ENCODE results near the gene JMJD8. TPM values are rescaled to one million over a fixed set of nuclear protein-coding genes. Genes with fewer than 3 reads are reported as not detected.

The JMJD8 gene
- total RNA-seq, 4 donors from 2014 or later = 22.8 to 81.8 (median 41.0) TPM

- no peak for ATAC-seq
- no peaks in the 10 kb centered on the region for H3K9me3 ChIP-seq
- in situ Hi-C loops (cut with MboI; ENCODE audit: low sequenced_read_pairs in 4 of 4) = no loop called here
- no peak overlapping the region for H3K4me3 ChIP-seq
- H3K27ac ChIP-seq = no peak overlapping the region
- H3K4me1 ChIP-seq = peaks cover 0 to 10% of the 10 kb centered on the region in 2 donors
- no peaks in the 10 kb centered on the region for H3K36me3 ChIP-seq
- TF ChIP-seq POLR2A (IDR thresholded peaks at IDR 0.05) = no peak
- no peak for TF ChIP-seq CTCF (IDR thresholded peaks at IDR 0.05 in 4 of 5, conservative IDR thresholded peaks at IDR 0.05 in 1 of 5)
- intact Hi-C loops (cut with DNase I; ENCODE audit: low total_unique reads) = no loop called here
- H3K27me3 ChIP-seq = no peaks in the 10 kb centered on the region
- no peak for DNase-seq
These were observed 22.0 kb downstream of the JMJD8 start for GRCh38 chr16:662095-662494.

- H3K9me3 ChIP-seq = no peaks in the 10 kb centered on the region
- intact Hi-C loops (cut with DNase I; ENCODE audit: low total_unique reads) = loop anchor here (1.0 kb wide), 1 partner anchor 24 kb away; no protein-coding TSS in a partner anchor
These were observed 22.8 kb downstream of the JMJD8 start for GRCh38 chr16:661184-661821.

GRCh38 chr16:660459-661183, 23.5 kb downstream of the JMJD8 start:
- Histone ChIP-seq H3K9me3 (no peaks in the 10 kb centered on the region), H3K27me3 (no peaks in the 10 kb centered on the region), H3K36me3 (no peaks in the 10 kb centered on the region), H3K4me1 (peaks cover 0 to 10% of the 10 kb centered on the region in 2 donors), H3K27ac (peak overlapping the region; percentile 62 to 77 (median 74)), H3K4me3 (peak overlapping the region; percentile 11 to 48 (median 36))
- peak; percentile 21 to 78 (median 74) for TF ChIP-seq CTCF (IDR thresholded peaks at IDR 0.05 in 4 of 5, conservative IDR thresholded peaks at IDR 0.05 in 1 of 5)
- peak in 1 of 2 donors; percentile 1 for TF ChIP-seq POLR2A (IDR thresholded peaks at IDR 0.05)
- in situ Hi-C loops (cut with MboI; ENCODE audit: low sequenced_read_pairs in 4 of 4) = no loop called here
- peak; percentile 66 to 87 for DNase-seq
- ATAC-seq = peak; percentile 82 to 91
- intact Hi-C loops (cut with DNase I; ENCODE audit: low total_unique reads) = loop anchor here (1.0 kb wide), 4 partner anchors 11 to 81 kb away; partner anchors contain the start of genes RAB40C and WDR90

More at GRCh38 chr16:661184-661821, 22.8 kb downstream of the JMJD8 start:
- Histone ChIP-seq H3K4me1 (peaks cover 0 to 10% of the 10 kb centered on the region in 2 donors), H3K4me3 (peak overlapping the region in 2 of 4 donors; percentile 7 to 30), H3K27ac (peak overlapping the region; percentile 51 to 77 (median 67)), H3K27me3 (no peaks in the 10 kb centered on the region), H3K36me3 (no peaks in the 10 kb centered on the region)
- TF ChIP-seq POLR2A (IDR thresholded peaks at IDR 0.05) (peak in 1 of 2 donors; percentile 1), CTCF (IDR thresholded peaks at IDR 0.05 in 4 of 5, conservative IDR thresholded peaks at IDR 0.05 in 1 of 5) (peak in 1 of 5 experiments; percentile 28)
- ATAC-seq (peak in 1 of 2 donors; percentile 39), DNase-seq (no peak)
- in situ Hi-C loops (cut with MboI; ENCODE audit: low sequenced_read_pairs in 4 of 4) = no loop called here

GRCh38 chr16:660132-660458, 24.0 kb downstream of the JMJD8 start:
- in situ Hi-C loops (cut with MboI; ENCODE audit: low sequenced_read_pairs in 4 of 4) (no loop called here), intact Hi-C loops (cut with DNase I; ENCODE audit: low total_unique reads) (loop anchor here (1.0 kb wide), 3 partner anchors 11 to 81 kb away; partner anchors contain the start of genes RAB40C and WDR90)
- H3K9me3 ChIP-seq = no peaks in the 10 kb centered on the region
- H3K4me3 ChIP-seq = peak overlapping the region in 2 of 4 donors; percentile 30 to 41
- H3K27me3 ChIP-seq = no peaks in the 10 kb centered on the region
- H3K4me1 ChIP-seq = peaks cover 0 to 10% of the 10 kb centered on the region in 2 donors
- DNase-seq = no peak
- no peaks in the 10 kb centered on the region for H3K36me3 ChIP-seq
- H3K27ac ChIP-seq = peak overlapping the region; percentile 45 to 77 (median 68)
- ATAC-seq = no peak
- TF ChIP-seq POLR2A (IDR thresholded peaks at IDR 0.05) = no peak
- no peak for TF ChIP-seq CTCF (IDR thresholded peaks at IDR 0.05 in 4 of 5, conservative IDR thresholded peaks at IDR 0.05 in 1 of 5)
